HL-60 (cell line): ENCODE results near the gene ZNF627.

Experiments
- CTCF ChIP-seq: IDR thresholded peaks from one replicate; pipeline ENCODE4 v1.5.1; 2011; ENCODE audit warnings: low read length, control low read depth, inconsistent platforms; ENCODE audit not compliant: insufficient read depth
- GABPA ChIP-seq: IDR thresholded peaks from 2 replicates; pipeline ENCODE4 v1.6.1; 2012; ENCODE audit warnings: low read depth
- POLR2AphosphoS5 ChIP-seq: IDR thresholded peaks from 2 replicates; pipeline ENCODE4 v1.6.1; 2012; ENCODE audit warnings: low read depth
- SPI1 ChIP-seq: IDR thresholded peaks from 2 replicates; pipeline ENCODE4 v1.6.1; 2012; ENCODE audit warnings: low read depth, mild to moderate bottlenecking, borderline replicate concordance
- TF ChIP-seq, protein P1 (sequence below): IDR thresholded peaks from 2 replicates; pipeline ENCODE4 v1.6.1; 2012; ENCODE audit warnings: low read depth; ENCODE audit not compliant: insufficient replicate concordance

DNA sequence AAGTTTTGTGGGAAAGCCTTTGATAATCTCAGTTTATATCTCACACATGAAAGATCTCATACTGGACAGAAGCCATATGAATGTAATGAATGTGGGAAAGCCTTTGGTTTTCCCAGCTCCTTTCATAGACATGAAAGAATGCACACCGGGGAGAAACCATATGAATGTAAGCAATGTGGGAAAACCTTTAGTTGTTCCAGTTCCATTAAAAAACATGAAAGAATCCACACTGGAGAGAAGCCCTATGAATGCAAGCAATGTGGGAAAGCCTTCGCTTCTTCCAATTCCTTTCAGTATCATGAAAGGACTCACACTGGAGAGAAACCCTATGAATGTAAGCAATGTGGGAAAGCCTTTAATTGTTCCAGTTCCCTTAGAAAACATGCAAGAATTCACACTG is 54.8 kb downstream of the ZNF627 start:
- TF ChIP-seq POLR2AphosphoS5: no peak
- no peak for TF ChIP-seq CTCF
- TF ChIP-seq, protein P1, sequence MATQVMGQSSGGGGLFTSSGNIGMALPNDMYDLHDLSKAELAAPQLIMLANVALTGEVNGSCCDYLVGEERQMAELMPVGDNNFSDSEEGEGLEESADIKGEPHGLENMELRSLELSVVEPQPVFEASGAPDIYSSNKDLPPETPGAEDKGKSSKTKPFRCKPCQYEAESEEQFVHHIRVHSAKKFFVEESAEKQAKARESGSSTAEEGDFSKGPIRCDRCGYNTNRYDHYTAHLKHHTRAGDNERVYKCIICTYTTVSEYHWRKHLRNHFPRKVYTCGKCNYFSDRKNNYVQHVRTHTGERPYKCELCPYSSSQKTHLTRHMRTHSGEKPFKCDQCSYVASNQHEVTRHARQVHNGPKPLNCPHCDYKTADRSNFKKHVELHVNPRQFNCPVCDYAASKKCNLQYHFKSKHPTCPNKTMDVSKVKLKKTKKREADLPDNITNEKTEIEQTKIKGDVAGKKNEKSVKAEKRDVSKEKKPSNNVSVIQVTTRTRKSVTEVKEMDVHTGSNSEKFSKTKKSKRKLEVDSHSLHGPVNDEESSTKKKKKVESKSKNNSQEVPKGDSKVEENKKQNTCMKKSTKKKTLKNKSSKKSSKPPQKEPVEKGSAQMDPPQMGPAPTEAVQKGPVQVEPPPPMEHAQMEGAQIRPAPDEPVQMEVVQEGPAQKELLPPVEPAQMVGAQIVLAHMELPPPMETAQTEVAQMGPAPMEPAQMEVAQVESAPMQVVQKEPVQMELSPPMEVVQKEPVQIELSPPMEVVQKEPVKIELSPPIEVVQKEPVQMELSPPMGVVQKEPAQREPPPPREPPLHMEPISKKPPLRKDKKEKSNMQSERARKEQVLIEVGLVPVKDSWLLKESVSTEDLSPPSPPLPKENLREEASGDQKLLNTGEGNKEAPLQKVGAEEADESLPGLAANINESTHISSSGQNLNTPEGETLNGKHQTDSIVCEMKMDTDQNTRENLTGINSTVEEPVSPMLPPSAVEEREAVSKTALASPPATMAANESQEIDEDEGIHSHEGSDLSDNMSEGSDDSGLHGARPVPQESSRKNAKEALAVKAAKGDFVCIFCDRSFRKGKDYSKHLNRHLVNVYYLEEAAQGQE: no peak
- no peak for TF ChIP-seq GABPA
- no peak for TF ChIP-seq SPI1
